Measurements from ENCODE around the gene KRT34. TPM values are rescaled to one million over a fixed set of nuclear protein-coding genes. Genes with fewer than 3 reads are reported as not detected.

Gene KRT34
- total and polyA plus RNA-seq, 2 experiments from 2014 or later, result not detected

DNA sequence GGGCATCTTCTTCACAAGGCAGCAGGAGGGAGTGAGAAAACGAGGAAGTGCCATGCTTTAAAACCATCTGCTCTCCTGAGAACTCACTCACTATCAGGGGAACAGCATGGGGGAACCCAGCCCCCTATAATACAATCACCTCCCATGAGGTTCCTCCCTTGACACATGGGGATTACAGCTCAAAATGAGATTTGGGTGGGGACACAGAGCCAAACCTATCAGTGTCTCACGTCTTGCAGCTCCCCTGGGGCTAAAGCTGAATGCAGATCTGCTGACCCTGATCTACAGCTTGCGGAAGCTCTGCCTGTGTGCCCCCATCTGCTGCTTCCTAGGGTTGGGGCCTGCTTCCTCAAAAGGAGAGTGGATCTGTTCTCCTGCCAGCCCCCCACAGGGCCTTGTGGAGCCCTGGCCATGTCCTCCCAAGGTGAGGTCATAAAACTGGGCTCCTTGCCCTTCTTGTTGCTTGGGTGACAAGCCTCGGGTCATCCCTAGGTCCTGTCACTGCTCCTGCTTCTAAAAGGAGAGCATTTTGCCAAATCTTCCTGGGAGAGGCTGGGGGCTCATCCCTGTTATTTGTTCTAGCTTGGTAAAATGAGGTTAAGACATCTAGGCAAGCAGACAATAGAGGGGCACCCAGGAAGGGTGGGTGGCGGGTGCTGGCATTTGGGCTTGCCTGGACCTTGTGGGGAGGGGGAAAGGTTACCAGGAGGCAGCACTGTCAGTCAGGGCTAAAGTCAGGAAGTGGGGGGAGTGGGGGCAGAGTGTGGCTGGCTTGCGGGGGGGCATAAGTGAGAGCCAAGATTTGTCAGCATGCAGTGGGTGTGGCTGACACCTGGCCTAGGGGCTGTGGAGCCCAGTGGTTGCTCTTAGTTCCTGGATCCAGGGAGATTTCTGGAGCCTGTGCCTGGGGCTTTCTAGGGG, 47.5 kb downstream of the KRT34 start:
- Mint-ChIP-seq H3K4me3 (no peak overlapping the region), H3K9me3 (peaks cover 2% of the 10 kb centered on the region; the same call in 1 of the 3 replicates), H3K27me3 (ENCODE audit: insufficient read depth, low read depth, poor library complexity) (peaks cover 6% of the 10 kb centered on the region), H3K4me1 (no peaks in the 10 kb centered on the region), H3K36me3 (ENCODE audit: low read depth) (no peaks in the 10 kb centered on the region), H3K27ac (no peak overlapping the region)
- no peak overlapping the region for H3K4me3 ChIP-seq
- H3K9me2 ChIP-seq (ENCODE audit: insufficient read depth), result no peaks in the 10 kb centered on the region; the same call in 1 of the 2 replicates
- no peaks in the 10 kb centered on the region for H3K27me3 ChIP-seq (ENCODE audit: insufficient read depth)
- no peaks in the 10 kb centered on the region for H3K4me1 ChIP-seq (ENCODE audit: insufficient read depth)
- no peak overlapping the region for H2AFZ ChIP-seq
- TF ChIP-seq CREB1 (CRISPR knock-in tag; IDR thresholded peaks at IDR 0.05; ENCODE audit: low read depth) (no peak), JUNB (IDR thresholded peaks at IDR 0.05; ENCODE audit: unreplicated experiment) (no peak), EZH2 (IDR thresholded peaks at IDR 0.05; ENCODE audit: low read depth, unreplicated experiment) (no peak), POLR2AphosphoS5 (IDR thresholded peaks at IDR 0.05; ENCODE audit: low read depth) (no peak)
- TF ChIP-seq, protein P1, sequence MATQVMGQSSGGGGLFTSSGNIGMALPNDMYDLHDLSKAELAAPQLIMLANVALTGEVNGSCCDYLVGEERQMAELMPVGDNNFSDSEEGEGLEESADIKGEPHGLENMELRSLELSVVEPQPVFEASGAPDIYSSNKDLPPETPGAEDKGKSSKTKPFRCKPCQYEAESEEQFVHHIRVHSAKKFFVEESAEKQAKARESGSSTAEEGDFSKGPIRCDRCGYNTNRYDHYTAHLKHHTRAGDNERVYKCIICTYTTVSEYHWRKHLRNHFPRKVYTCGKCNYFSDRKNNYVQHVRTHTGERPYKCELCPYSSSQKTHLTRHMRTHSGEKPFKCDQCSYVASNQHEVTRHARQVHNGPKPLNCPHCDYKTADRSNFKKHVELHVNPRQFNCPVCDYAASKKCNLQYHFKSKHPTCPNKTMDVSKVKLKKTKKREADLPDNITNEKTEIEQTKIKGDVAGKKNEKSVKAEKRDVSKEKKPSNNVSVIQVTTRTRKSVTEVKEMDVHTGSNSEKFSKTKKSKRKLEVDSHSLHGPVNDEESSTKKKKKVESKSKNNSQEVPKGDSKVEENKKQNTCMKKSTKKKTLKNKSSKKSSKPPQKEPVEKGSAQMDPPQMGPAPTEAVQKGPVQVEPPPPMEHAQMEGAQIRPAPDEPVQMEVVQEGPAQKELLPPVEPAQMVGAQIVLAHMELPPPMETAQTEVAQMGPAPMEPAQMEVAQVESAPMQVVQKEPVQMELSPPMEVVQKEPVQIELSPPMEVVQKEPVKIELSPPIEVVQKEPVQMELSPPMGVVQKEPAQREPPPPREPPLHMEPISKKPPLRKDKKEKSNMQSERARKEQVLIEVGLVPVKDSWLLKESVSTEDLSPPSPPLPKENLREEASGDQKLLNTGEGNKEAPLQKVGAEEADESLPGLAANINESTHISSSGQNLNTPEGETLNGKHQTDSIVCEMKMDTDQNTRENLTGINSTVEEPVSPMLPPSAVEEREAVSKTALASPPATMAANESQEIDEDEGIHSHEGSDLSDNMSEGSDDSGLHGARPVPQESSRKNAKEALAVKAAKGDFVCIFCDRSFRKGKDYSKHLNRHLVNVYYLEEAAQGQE (IDR thresholded peaks at IDR 0.05; ENCODE audit: unreplicated experiment), result no peak
- TF ChIP-seq, protein P2, sequence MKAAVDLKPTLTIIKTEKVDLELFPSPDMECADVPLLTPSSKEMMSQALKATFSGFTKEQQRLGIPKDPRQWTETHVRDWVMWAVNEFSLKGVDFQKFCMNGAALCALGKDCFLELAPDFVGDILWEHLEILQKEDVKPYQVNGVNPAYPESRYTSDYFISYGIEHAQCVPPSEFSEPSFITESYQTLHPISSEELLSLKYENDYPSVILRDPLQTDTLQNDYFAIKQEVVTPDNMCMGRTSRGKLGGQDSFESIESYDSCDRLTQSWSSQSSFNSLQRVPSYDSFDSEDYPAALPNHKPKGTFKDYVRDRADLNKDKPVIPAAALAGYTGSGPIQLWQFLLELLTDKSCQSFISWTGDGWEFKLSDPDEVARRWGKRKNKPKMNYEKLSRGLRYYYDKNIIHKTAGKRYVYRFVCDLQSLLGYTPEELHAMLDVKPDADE (IDR thresholded peaks at IDR 0.05), result no peak
- no peaks in the 10 kb centered on the region for H3K79me2 ChIP-seq (replicated peaks; ENCODE audit: insufficient read depth)
- H3K36me3 ChIP-seq (ENCODE audit: insufficient read depth), result no peaks in the 10 kb centered on the region
- H4K20me1 ChIP-seq (replicated peaks; ENCODE audit: insufficient read depth), result no peaks in the 10 kb centered on the region
- H3K4me2 ChIP-seq, result no peak overlapping the region
- no peak overlapping the region for H3K27ac ChIP-seq (ENCODE audit: low read depth)
- DNase-seq (ENCODE audit: low spot score), result no peak
- no peaks in the 10 kb centered on the region for H3F3A ChIP-seq (replicated peaks; ENCODE audit: low read depth)
- no peak for ATAC-seq

DNA sequence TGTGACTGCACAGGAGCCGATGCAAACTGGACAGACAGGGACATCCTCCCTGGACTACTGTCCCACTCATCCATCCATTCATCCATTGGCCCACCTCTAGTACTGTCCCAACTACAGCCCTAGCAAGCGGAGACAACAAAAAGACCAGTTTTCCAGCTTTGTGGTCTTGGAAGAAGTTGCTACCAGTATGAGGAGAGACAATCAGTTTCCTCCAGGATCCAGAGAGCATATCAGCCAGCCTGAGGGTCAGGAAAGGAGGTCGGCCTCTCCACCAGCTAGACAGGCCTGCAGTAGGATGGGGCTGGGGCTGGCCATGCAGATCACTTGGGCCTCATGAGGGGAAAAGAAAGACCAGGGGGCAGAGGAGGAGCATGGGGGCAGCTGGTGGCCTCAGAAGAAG, 48.3 kb downstream of the KRT34 start:
- H3K4me3 Mint-ChIP-seq, result no peak overlapping the region
- Histone ChIP-seq H3K27me3 (ENCODE audit: insufficient read depth) (no peaks in the 10 kb centered on the region), H3K27ac (ENCODE audit: low read depth) (no peak overlapping the region), H4K20me1 (replicated peaks; ENCODE audit: insufficient read depth) (no peaks in the 10 kb centered on the region), H3K79me2 (replicated peaks; ENCODE audit: insufficient read depth) (no peaks in the 10 kb centered on the region), H3K9me2 (ENCODE audit: insufficient read depth) (no peaks in the 10 kb centered on the region; the same call in 1 of the 2 replicates), H3K36me3 (ENCODE audit: insufficient read depth) (no peaks in the 10 kb centered on the region), H2AFZ (no peak overlapping the region), H3K4me2 (no peak overlapping the region), H3F3A (replicated peaks; ENCODE audit: low read depth) (no peaks in the 10 kb centered on the region), H3K4me1 (ENCODE audit: insufficient read depth) (no peaks in the 10 kb centered on the region), H3K4me3 (no peak overlapping the region)
- peaks cover 2% of the 10 kb centered on the region; the same call in 1 of the 3 replicates for H3K9me3 Mint-ChIP-seq
- no peak for DNase-seq (ENCODE audit: low spot score)
- H3K27me3 Mint-ChIP-seq (ENCODE audit: insufficient read depth, low read depth, poor library complexity), result peaks cover 8% of the 10 kb centered on the region
- H3K4me1 Mint-ChIP-seq, result no peaks in the 10 kb centered on the region
- H3K36me3 Mint-ChIP-seq (ENCODE audit: low read depth), result no peaks in the 10 kb centered on the region
- no peak overlapping the region for H3K27ac Mint-ChIP-seq
- ATAC-seq, result no peak
- TF ChIP-seq, protein P3, sequence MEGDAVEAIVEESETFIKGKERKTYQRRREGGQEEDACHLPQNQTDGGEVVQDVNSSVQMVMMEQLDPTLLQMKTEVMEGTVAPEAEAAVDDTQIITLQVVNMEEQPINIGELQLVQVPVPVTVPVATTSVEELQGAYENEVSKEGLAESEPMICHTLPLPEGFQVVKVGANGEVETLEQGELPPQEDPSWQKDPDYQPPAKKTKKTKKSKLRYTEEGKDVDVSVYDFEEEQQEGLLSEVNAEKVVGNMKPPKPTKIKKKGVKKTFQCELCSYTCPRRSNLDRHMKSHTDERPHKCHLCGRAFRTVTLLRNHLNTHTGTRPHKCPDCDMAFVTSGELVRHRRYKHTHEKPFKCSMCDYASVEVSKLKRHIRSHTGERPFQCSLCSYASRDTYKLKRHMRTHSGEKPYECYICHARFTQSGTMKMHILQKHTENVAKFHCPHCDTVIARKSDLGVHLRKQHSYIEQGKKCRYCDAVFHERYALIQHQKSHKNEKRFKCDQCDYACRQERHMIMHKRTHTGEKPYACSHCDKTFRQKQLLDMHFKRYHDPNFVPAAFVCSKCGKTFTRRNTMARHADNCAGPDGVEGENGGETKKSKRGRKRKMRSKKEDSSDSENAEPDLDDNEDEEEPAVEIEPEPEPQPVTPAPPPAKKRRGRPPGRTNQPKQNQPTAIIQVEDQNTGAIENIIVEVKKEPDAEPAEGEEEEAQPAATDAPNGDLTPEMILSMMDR (conservative IDR thresholded peaks at IDR 0.05; ENCODE audit: low read depth in 2 of 2), result no peak
- TF ChIP-seq POLR2AphosphoS5 (IDR thresholded peaks at IDR 0.05; ENCODE audit: low read depth), result no peak
- TF ChIP-seq ZNF331 (CRISPR knock-in tag; IDR thresholded peaks at IDR 0.05; ENCODE audit: low read depth), result no peak
- TF ChIP-seq, protein P2 (IDR thresholded peaks at IDR 0.05), result no peak
- no peak for TF ChIP-seq CREB1 (CRISPR knock-in tag; IDR thresholded peaks at IDR 0.05; ENCODE audit: low read depth)
- TF ChIP-seq EZH2phosphoT487 (IDR thresholded peaks at IDR 0.05; ENCODE audit: unreplicated experiment), result no peak
